IMR-90 (cell line): ENCODE data around the gene EEF1AKMT2. TPM values are rescaled to one million over a fixed set of nuclear protein-coding genes. Genes with fewer than 3 reads are reported as not detected.

ENCODE experiments used
- ATAC-seq: fragments of 200-7000 bp; cut with Tn5 transposase; 2 replicates; pipeline ENCODE4 v1.9.1; 2020; ENCODE audit warnings: low read depth, mild to moderate bottlenecking, moderate library complexity
- BruUV-seq: library from RNA; stranded (reverse); fragments of 400-500 nt; replicated peaks from 2 replicates; lab custom pipeline; 2021; lab: Mats Ljungman, UMichigan
- CTCF ChIA-PET: fragments of 300-600 bp; formaldehyde crosslinking; extraction: SDS; loops from one replicate; lab custom pipeline; 2021; ENCODE audit warnings: antibody characterized with exemption; lab: Yijun Ruan, JAX
- POLR2A ChIA-PET: fragments of 300-600 bp; sonication (Branson Sonifier 250); formaldehyde crosslinking; loops from one replicate; lab custom pipeline; 2022; ENCODE audit warnings: antibody characterized with exemption; ENCODE audit not compliant: unreplicated experiment; lab: Charles Lee
- DNase-seq: peaks from one replicate; pipeline ENCODE4 v3.0.0; 2013
- H2AFZ ChIP-seq: replicated peaks from 2 replicates; pipeline ENCODE3; 2013; ENCODE audit warnings: low read length, mild to moderate bottlenecking; ENCODE audit not compliant: poor library complexity
- H2AK5ac ChIP-seq: 2 replicates; pipeline ENCODE4 v1.6.1; 2013; ENCODE audit warnings: low read depth, low read length, inconsistent platforms
- H2AK9ac ChIP-seq: replicated peaks from 2 replicates; pipeline ENCODE3; 2013; ENCODE audit warnings: mild to moderate bottlenecking, low read depth, low read length, moderate library complexity; ENCODE audit not compliant: poor library complexity
- H2BK120ac ChIP-seq: 2 replicates; pipeline ENCODE4 v1.6.1; 2013; ENCODE audit warnings: low read depth, low read length, inconsistent platforms
- H2BK15ac ChIP-seq: 3 replicates; pipeline ENCODE4 v1.6.1; 2013; ENCODE audit warnings: low read depth, low read length, inconsistent platforms
- H2BK20ac ChIP-seq: 2 replicates; pipeline ENCODE4 v1.6.1; 2013; ENCODE audit warnings: low read depth, mild to moderate bottlenecking, inconsistent platforms, low read length, moderate library complexity
- H2BK5ac ChIP-seq: 2 replicates; pipeline ENCODE4 v1.6.1; 2013; ENCODE audit warnings: mild to moderate bottlenecking, low read depth, low read length, inconsistent platforms; ENCODE audit not compliant: poor library complexity, severe bottlenecking
- H3K14ac ChIP-seq: replicated peaks from 2 replicates; pipeline ENCODE4 v1.6.1; 2013; ENCODE audit warnings: low read depth, low read length, inconsistent platforms
- H3K18ac ChIP-seq: 2 replicates; pipeline ENCODE4 v1.6.1; 2013; ENCODE audit warnings: low read depth, low read length, control low read depth
- H3K23ac ChIP-seq: 2 replicates; pipeline ENCODE4 v1.6.1; 2013; ENCODE audit warnings: low read depth, low read length, inconsistent platforms
- H3K27ac ChIP-seq: 2 replicates; pipeline ENCODE4 v1.5.1; 2013; ENCODE audit warnings: mild to moderate bottlenecking, control low read depth, low read length; ENCODE audit not compliant: insufficient read depth
- H3K27me3 ChIP-seq: 2 replicates; pipeline ENCODE4 v1.6.1; 2013; ENCODE audit warnings: low read length; ENCODE audit not compliant: control insufficient read depth, insufficient read depth
- H3K36me3 ChIP-seq: 2 replicates; pipeline ENCODE4 v1.6.1; 2013; ENCODE audit warnings: low read length, mixed read lengths; ENCODE audit not compliant: control insufficient read depth, insufficient read depth
- H3K4ac ChIP-seq: 2 replicates; pipeline ENCODE4 v1.6.1; 2013; ENCODE audit warnings: low read depth, low read length, inconsistent platforms
- H3K4me1 ChIP-seq: 2 replicates; pipeline ENCODE4 v1.6.1; 2013; ENCODE audit warnings: low read length, mixed read lengths; ENCODE audit not compliant: control insufficient read depth, insufficient read depth
- H3K4me2 ChIP-seq: 2 replicates; pipeline ENCODE4 v1.6.1; 2013; ENCODE audit warnings: low read depth, mild to moderate bottlenecking, control low read depth, low read length, moderate library complexity
- H3K4me3 ChIP-seq: 2 replicates; pipeline ENCODE4 v1.5.1; 2013; ENCODE audit warnings: low read depth, mild to moderate bottlenecking, control low read depth, low read length, moderate library complexity; ENCODE audit not compliant: insufficient read depth
- H3K56ac ChIP-seq: 2 replicates; pipeline ENCODE4 v1.6.1; 2013; ENCODE audit warnings: low read length, inconsistent platforms; ENCODE audit not compliant: insufficient read depth; ENCODE audit errors: extremely low read depth
- H3K79me1 ChIP-seq, 2 experiments: 2 replicates each; pipeline ENCODE4 v1.6.1; 2013; ENCODE audit warnings: low read length in 2 of 2, inconsistent platforms in 1 of 2, low read depth in 1 of 2
- H3K9ac ChIP-seq: 2 replicates; pipeline ENCODE4 v1.6.1; 2013; ENCODE audit warnings: low read depth, low read length, control low read depth
- H3K9me1 ChIP-seq: 2 replicates; pipeline ENCODE4 v1.6.1; 2013; ENCODE audit warnings: low read length, inconsistent platforms; ENCODE audit not compliant: insufficient read depth
- H3K9me3 ChIP-seq: 2 replicates; pipeline ENCODE4 v1.6.1; 2013; ENCODE audit warnings: low read length; ENCODE audit not compliant: control insufficient read depth, insufficient read depth
- H4K20me1 ChIP-seq: 2 replicates; pipeline ENCODE4 v1.6.1; 2013; ENCODE audit warnings: low read length, inconsistent platforms; ENCODE audit not compliant: insufficient read depth
- H4K5ac ChIP-seq: 2 replicates; pipeline ENCODE4 v1.6.1; 2013; ENCODE audit warnings: mild to moderate bottlenecking, low read depth, low read length, control low read depth
- H4K8ac ChIP-seq, 2 experiments: 2 replicates each; pipeline ENCODE4 v1.6.1; 2013; ENCODE audit warnings: low read depth in 2 of 2, low read length in 2 of 2, control low read depth in 1 of 2, inconsistent platforms in 1 of 2
- H4K91ac ChIP-seq: 2 replicates; pipeline ENCODE4 v1.6.1; 2013; ENCODE audit warnings: low read depth, low read length, inconsistent platforms; ENCODE audit not compliant: insufficient read depth
- BHLHE40 ChIP-seq: fragments of 150-350 bp; IDR thresholded peaks from 2 replicates; pipeline ENCODE4 v1.6.1; 2016; ENCODE audit warnings: mild to moderate bottlenecking, low read depth, low read length
- CEBPB ChIP-seq: IDR thresholded peaks from 2 replicates; pipeline ENCODE4 v1.6.1; 2012; ENCODE audit warnings: low read depth, low read length, improper control_type of control experiment
- CHD1 ChIP-seq: IDR thresholded peaks from 2 replicates; pipeline ENCODE4 v1.6.1; 2012; ENCODE audit warnings: low read depth, low read length, improper control_type of control experiment
- FOS ChIP-seq: fragments of 150-350 bp; IDR thresholded peaks from 2 replicates; pipeline ENCODE4 v1.6.1; 2016; ENCODE audit warnings: low read depth, low read length
- MXI1 ChIP-seq: IDR thresholded peaks from 2 replicates; pipeline ENCODE4 v1.6.1; 2012; ENCODE audit warnings: low read depth, mild to moderate bottlenecking, low read length, moderate library complexity, borderline replicate concordance
- NFE2L2 ChIP-seq: fragments of 150-350 bp; IDR thresholded peaks from 2 replicates; pipeline ENCODE4 v1.6.1; 2016; ENCODE audit warnings: low read depth, mild to moderate bottlenecking, low read length
- POLR2A ChIP-seq: IDR thresholded peaks from 2 replicates; pipeline ENCODE4 v1.6.1; 2012; ENCODE audit warnings: mild to moderate bottlenecking, low read depth, low read length
- RAD21 ChIP-seq: IDR thresholded peaks from 2 replicates; pipeline ENCODE4 v1.6.1; 2012; ENCODE audit warnings: low read length, improper control_type of control experiment
- RCOR1 ChIP-seq: IDR thresholded peaks from 2 replicates; pipeline ENCODE4 v1.6.1; 2012; ENCODE audit warnings: mild to moderate bottlenecking, low read length, improper control_type of control experiment; ENCODE audit not compliant: insufficient replicate concordance
- RFX5 ChIP-seq: IDR thresholded peaks from 2 replicates; pipeline ENCODE4 v1.8.0; 2012; ENCODE audit warnings: low read depth, mild to moderate bottlenecking, low read length, moderate library complexity
- SMC3 ChIP-seq: fragments of 150-350 bp; IDR thresholded peaks from 2 replicates; pipeline ENCODE4 v1.6.1; 2016; ENCODE audit warnings: low read depth, mild to moderate bottlenecking, antibody characterized with exemption, low read length, moderate library complexity
- WGBS, 2 experiments: methylation state at CpG; one replicate each; pipeline versions ENCODE4 v1.1.5 to v1.1.7; 2013; ENCODE audit warnings: missing lambda C conversion rate in 2 of 2; ENCODE audit not compliant: insufficient read length in 1 of 2; ENCODE audit errors: extremely low coverage in 2 of 2; 5-methylcytosine and 5-hydroxymethylcytosine counted together
- dilution Hi-C: fragments of 300-500 bp; cut with HindIII; formaldehyde crosslinking; loops from one replicate; pipeline ENCODE4 v1.14.3; 2018; ENCODE audit warnings: low sequenced_read_pairs; ENCODE audit not compliant: unreplicated experiment
- in situ Hi-C: fragments of 300-500 bp; cut with MboI; formaldehyde crosslinking; loops from 3 replicates; pipeline ENCODE4 v1.14.3; 2019; ENCODE audit warnings: low sequenced_read_pairs, inconsistent platforms, mixed read lengths
- intact Hi-C: fragments of 100-400 bp; cut with micrococcal nuclease; formaldehyde crosslinking; loops from 2 replicates; pipeline ENCODE4 v1.10.0; 2022
- polyA plus RNA-seq, 3 experiments: library from polyadenylated mRNA; depleted of rRNA; stranded (reverse); fragments of >200 nt; gene quantifications; 2 replicates each; pipeline ENCODE4 v1.2.3, GENCODE V29; 2012; ENCODE audit warnings: low replicate concordance in 1 of 3
- total RNA-seq: library from RNA; depleted of rRNA; stranded (reverse); fragments of >200 nt; gene quantifications from 2 replicates; pipeline ENCODE4 v1.2.3, GENCODE V29; 2012
- TF ChIP-seq, protein P1 (sequence below): fragments of 150-350 bp; IDR thresholded peaks from 2 replicates; pipeline ENCODE4 v1.6.1; 2017; ENCODE audit warnings: mild to moderate bottlenecking, antibody characterized with exemption, low read length, low read depth
- TF ChIP-seq, protein P2 (sequence below): fragments of 150-350 bp; IDR thresholded peaks from 2 replicates; pipeline ENCODE4 v1.6.1; 2016; ENCODE audit warnings: low read depth, mild to moderate bottlenecking, low read length, moderate library complexity, borderline replicate concordance

EEF1AKMT2 gene
- total and polyA plus RNA-seq, 2 of the 4 experiments (the other 2 are of a cell fraction), result 9.7 to 12.7 TPM

DNA sequence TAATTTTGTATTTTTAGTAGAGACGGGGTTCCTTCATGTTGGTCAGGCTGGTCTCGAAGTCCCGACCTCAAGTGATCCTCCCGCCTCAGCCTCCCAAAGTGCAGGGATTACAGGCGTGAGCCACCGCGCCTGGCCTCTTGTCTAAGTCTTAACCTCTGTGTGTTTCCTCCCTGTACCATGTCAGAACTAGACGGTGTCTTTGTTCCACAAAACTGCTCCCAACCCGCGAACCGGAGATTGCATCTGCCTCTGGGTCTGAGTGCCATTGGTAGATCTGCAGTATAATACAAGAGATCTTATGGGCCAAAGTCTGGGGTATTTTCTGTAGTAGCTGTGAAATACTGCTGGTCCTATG is 1.3 kb upstream of the EEF1AKMT2 start:
- in situ Hi-C loops (no loop called here), dilution Hi-C loops (no loop called here), intact Hi-C loops (loop anchor here (5.0 kb wide), 2 partner anchors 169 to 261 kb away; no protein-coding TSS in a partner anchor)
- no peak overlapping the region for H4K91ac ChIP-seq
- BruUV-seq, result no TSS peak
- DNase-seq, result no peak
- H2BK5ac ChIP-seq, result no peak overlapping the region
- no peaks in the 10 kb centered on the region for H4K20me1 ChIP-seq
- H4K5ac ChIP-seq, result no peak overlapping the region
- no peaks in the 10 kb centered on the region for H3K27me3 ChIP-seq
- no peaks in the 10 kb centered on the region; the same call in 1 of the 2 replicates for H3K4me1 ChIP-seq
- no peak overlapping the region for H3K14ac ChIP-seq
- no peak overlapping the region for H3K4me2 ChIP-seq
- H2AK5ac ChIP-seq, result no peak overlapping the region
- H3K18ac ChIP-seq, result no peak overlapping the region
- no peak for ATAC-seq
- H3K9me3 ChIP-seq, result no peaks in the 10 kb centered on the region
- no peak overlapping the region for H3K56ac ChIP-seq
- no peaks in the 10 kb centered on the region for H3K9me1 ChIP-seq
- H2BK120ac ChIP-seq, result no peak overlapping the region
- H3K23ac ChIP-seq, result 0 out of 2 replicates have a peak overlapping the region, but pooled peaks have one; percentile 17
- ChIA-PET POLR2A (no interaction called here), CTCF (interaction anchor here (0.6 kb wide), 1 partner anchor 123 kb away, joined by 3 read pairs; no protein-coding TSS in a partner anchor)
- H3K36me3 ChIP-seq, result peaks cover 1% of the 10 kb centered on the region
- peak overlapping the region; percentile 18 for H2AFZ ChIP-seq
- no peak overlapping the region for H3K4ac ChIP-seq
- WGBS, 2 experiments, result 100% methylated on average over 4 of the region's 11 CpGs; no CpG with 5 or more reads in 1 of the 2 experiments
- no peak overlapping the region for H2BK20ac ChIP-seq
- peaks cover 10 to 29% of the 10 kb centered on the region in 2 experiments; a peak in 3 of 4 replicates for H3K79me1 ChIP-seq
- TF ChIP-seq BHLHE40 (no peak), RFX5 (no peak), SMC3 (no peak), RCOR1 (no peak), FOS (no peak), POLR2A (no peak), MXI1 (no peak), RAD21 (no peak), CEBPB (no peak), NFE2L2 (no peak), CHD1 (no peak)
- TF ChIP-seq, protein P1, sequence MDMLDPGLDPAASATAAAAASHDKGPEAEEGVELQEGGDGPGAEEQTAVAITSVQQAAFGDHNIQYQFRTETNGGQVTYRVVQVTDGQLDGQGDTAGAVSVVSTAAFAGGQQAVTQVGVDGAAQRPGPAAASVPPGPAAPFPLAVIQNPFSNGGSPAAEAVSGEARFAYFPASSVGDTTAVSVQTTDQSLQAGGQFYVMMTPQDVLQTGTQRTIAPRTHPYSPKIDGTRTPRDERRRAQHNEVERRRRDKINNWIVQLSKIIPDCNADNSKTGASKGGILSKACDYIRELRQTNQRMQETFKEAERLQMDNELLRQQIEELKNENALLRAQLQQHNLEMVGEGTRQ, result no peak
- TF ChIP-seq, protein P2, sequence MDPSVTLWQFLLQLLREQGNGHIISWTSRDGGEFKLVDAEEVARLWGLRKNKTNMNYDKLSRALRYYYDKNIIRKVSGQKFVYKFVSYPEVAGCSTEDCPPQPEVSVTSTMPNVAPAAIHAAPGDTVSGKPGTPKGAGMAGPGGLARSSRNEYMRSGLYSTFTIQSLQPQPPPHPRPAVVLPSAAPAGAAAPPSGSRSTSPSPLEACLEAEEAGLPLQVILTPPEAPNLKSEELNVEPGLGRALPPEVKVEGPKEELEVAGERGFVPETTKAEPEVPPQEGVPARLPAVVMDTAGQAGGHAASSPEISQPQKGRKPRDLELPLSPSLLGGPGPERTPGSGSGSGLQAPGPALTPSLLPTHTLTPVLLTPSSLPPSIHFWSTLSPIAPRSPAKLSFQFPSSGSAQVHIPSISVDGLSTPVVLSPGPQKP, result no peak
- H4K8ac ChIP-seq, result no peak overlapping the region; a peak in 1 of 4 replicates
- H3K9ac ChIP-seq, result no peak overlapping the region
- no peak overlapping the region for H2AK9ac ChIP-seq
- no peak overlapping the region; the same call in 2 of the 3 replicates for H2BK15ac ChIP-seq
- no peak overlapping the region for H3K4me3 ChIP-seq
- no peak overlapping the region for H3K27ac ChIP-seq
